ENCODE measurements around the gene PXDC1. TPM values are rescaled to one million over a fixed set of nuclear protein-coding genes. Genes with fewer than 3 reads are reported as not detected.

The PXDC1 gene
- total RNA-seq, 1 experiment from 2014 or later = 6.3 TPM

GRCh38 chr6:3779574-3779849 lies 28.0 kb upstream of the PXDC1 start:
- no peaks in the 10 kb centered on the region for H3K79me2 ChIP-seq (ENCODE audit: insufficient read depth, low read length)
- no TSS peak for BruUV-seq (replicated peaks)
- no peak overlapping the region for H3K9ac ChIP-seq (ENCODE audit: low read length)
- no peaks in the 10 kb centered on the region for H4K20me1 ChIP-seq (ENCODE audit: insufficient read depth)
- H3K27ac ChIP-seq (ENCODE audit: low read depth, low read length) = no peak overlapping the region
- no peaks in the 10 kb centered on the region for H3K4me1 ChIP-seq (ENCODE audit: control insufficient read depth in 1 of 2, insufficient read depth in 2 of 2, low read length in 2 of 2)
- ATAC-seq = no peak
- H3K4me2 ChIP-seq (ENCODE audit: low read length) = no peak overlapping the region
- intact Hi-C loops (cut with micrococcal nuclease) = no loop called here
- no peak for TF ChIP-seq CEBPB (IDR thresholded peaks at IDR 0.05; ENCODE audit: low read depth)
- TF ChIP-seq, protein P1, sequence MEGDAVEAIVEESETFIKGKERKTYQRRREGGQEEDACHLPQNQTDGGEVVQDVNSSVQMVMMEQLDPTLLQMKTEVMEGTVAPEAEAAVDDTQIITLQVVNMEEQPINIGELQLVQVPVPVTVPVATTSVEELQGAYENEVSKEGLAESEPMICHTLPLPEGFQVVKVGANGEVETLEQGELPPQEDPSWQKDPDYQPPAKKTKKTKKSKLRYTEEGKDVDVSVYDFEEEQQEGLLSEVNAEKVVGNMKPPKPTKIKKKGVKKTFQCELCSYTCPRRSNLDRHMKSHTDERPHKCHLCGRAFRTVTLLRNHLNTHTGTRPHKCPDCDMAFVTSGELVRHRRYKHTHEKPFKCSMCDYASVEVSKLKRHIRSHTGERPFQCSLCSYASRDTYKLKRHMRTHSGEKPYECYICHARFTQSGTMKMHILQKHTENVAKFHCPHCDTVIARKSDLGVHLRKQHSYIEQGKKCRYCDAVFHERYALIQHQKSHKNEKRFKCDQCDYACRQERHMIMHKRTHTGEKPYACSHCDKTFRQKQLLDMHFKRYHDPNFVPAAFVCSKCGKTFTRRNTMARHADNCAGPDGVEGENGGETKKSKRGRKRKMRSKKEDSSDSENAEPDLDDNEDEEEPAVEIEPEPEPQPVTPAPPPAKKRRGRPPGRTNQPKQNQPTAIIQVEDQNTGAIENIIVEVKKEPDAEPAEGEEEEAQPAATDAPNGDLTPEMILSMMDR (IDR thresholded peaks at IDR 0.05 in 2 of 3, conservative IDR thresholded peaks at IDR 0.05 in 1 of 3; ENCODE audit: borderline replicate concordance in 1 of 3, insufficient read depth in 1 of 3, low read depth in 2 of 3, low read length in 2 of 3) = no peak
- no peak for TF ChIP-seq YY1 (IDR thresholded peaks at IDR 0.05; ENCODE audit: extremely low read depth, insufficient replicate concordance, low read depth, low read length)
- TF ChIP-seq SRF (IDR thresholded peaks at IDR 0.05; ENCODE audit: low read depth) = no peak
- no peak for TF ChIP-seq SIN3A (IDR thresholded peaks at IDR 0.05; ENCODE audit: low read depth)
- TF ChIP-seq SP1 (IDR thresholded peaks at IDR 0.05; ENCODE audit: low read depth) = no peak
- TF ChIP-seq POLR2A (IDR thresholded peaks at IDR 0.05; ENCODE audit: borderline replicate concordance, extremely low read depth, insufficient read depth, insufficient read length) = no peak
- TF ChIP-seq JUND (IDR thresholded peaks at IDR 0.05) = no peak
- TF ChIP-seq ZFX (IDR thresholded peaks at IDR 0.05) = no peak
- H3K9me2 ChIP-seq (ENCODE audit: insufficient read depth) = no peaks in the 10 kb centered on the region
- H3K27me3 ChIP-seq (ENCODE audit: insufficient read depth, low read length) = no peaks in the 10 kb centered on the region
- no peak overlapping the region for H2AFZ ChIP-seq (ENCODE audit: low read depth, low read length, poor library complexity, severe bottlenecking)
- H3K9me3 ChIP-seq (ENCODE audit: control insufficient read depth in 1 of 2, insufficient read depth in 1 of 2, low read depth in 1 of 2, low read length in 2 of 2) = no peaks in the 10 kb centered on the region
- ChIA-PET CTCF (no interaction called here), RAD21 (ENCODE audit: low non-redundant PET in 1 of 2, low total read pairs in 2 of 2, uncharacterized antibody in 2 of 2, unreplicated experiment in 2 of 2) (no interaction called here), POLR2A (no interaction called here)
- no peaks in the 10 kb centered on the region for H3K36me3 ChIP-seq (ENCODE audit: control insufficient read depth in 1 of 2, insufficient read depth in 2 of 2, low read length in 2 of 2)
- H3K4me3 ChIP-seq (replicated peaks in 1 of 2; ENCODE audit: low read depth in 1 of 2, low read length in 2 of 2) = no peak overlapping the region
- DNase-seq (ENCODE audit: low read depth, low spot score) = no peak
